Mesenchymal stem cell (in vitro differentiated cells and primary cell): ENCODE data around the gene SPIN4.

Experiments
- DNase-seq: peaks from one replicate; pipeline ENCODE4 v3.0.0-alpha.2; 2013
- H2AFZ ChIP-seq: one replicate; pipeline ENCODE4 v1.6.1; 2013; ENCODE audit warnings: low read depth, mild to moderate bottlenecking, control low read depth, inconsistent platforms, low read length, moderate library complexity
- H2AK5ac ChIP-seq: 2 replicates; pipeline ENCODE4 v1.6.1; 2013; ENCODE audit warnings: low read length, moderate library complexity, mild to moderate bottlenecking, inconsistent platforms; ENCODE audit not compliant: severe bottlenecking
- H2BK120ac ChIP-seq: one replicate; pipeline ENCODE4 v1.6.1; 2013; ENCODE audit warnings: low read depth, mild to moderate bottlenecking, inconsistent platforms, low read length, moderate library complexity
- H2BK12ac ChIP-seq, 2 experiments: one replicate each; pipeline ENCODE4 v1.6.1; 2013; ENCODE audit warnings: inconsistent platforms in 2 of 2, low read length in 2 of 2, mild to moderate bottlenecking in 2 of 2, moderate library complexity in 2 of 2, control low read depth in 1 of 2
- H2BK15ac ChIP-seq: one replicate; pipeline ENCODE4 v1.6.1; 2013; ENCODE audit warnings: mild to moderate bottlenecking, low read depth, inconsistent platforms; ENCODE audit not compliant: poor library complexity, severe bottlenecking
- H2BK5ac ChIP-seq: 2 replicates; pipeline ENCODE4 v1.6.1; 2013; ENCODE audit warnings: low read depth, mild to moderate bottlenecking, low read length, control low read depth, inconsistent platforms; ENCODE audit not compliant: poor library complexity, severe bottlenecking
- H3K14ac ChIP-seq, 2 experiments: one replicate each; pipeline ENCODE4 v1.6.1; 2013; ENCODE audit warnings: inconsistent platforms in 2 of 2, low read length in 2 of 2, control low read depth in 1 of 2, mild to moderate bottlenecking in 1 of 2, moderate library complexity in 1 of 2
- H3K18ac ChIP-seq, 2 experiments: one replicate each; pipeline ENCODE4 v1.6.1; 2013; ENCODE audit warnings: inconsistent platforms in 2 of 2, low read length in 2 of 2, control low read depth in 1 of 2, low read depth in 1 of 2, mild to moderate bottlenecking in 1 of 2
- H3K23ac ChIP-seq, 2 experiments: one replicate each; pipeline ENCODE4 v1.6.1; 2013; ENCODE audit warnings: inconsistent platforms in 2 of 2, low read length in 2 of 2, mild to moderate bottlenecking in 2 of 2, moderate library complexity in 2 of 2, control low read depth in 1 of 2
- H3K27ac ChIP-seq: 2 replicates; pipeline ENCODE4 v1.5.1; 2013; ENCODE audit warnings: mild to moderate bottlenecking, moderate library complexity, low read length, control low read depth, inconsistent platforms; ENCODE audit not compliant: poor library complexity, severe bottlenecking
- H3K27me3 ChIP-seq, 2 experiments: 2 replicates each; pipeline versions ENCODE4 v1.6.1 to v1.7.0; 2013; ENCODE audit warnings: low read length in 2 of 2, mild to moderate bottlenecking in 2 of 2, moderate library complexity in 2 of 2, control low read depth in 1 of 2, inconsistent platforms in 1 of 2; ENCODE audit not compliant: control insufficient read depth in 1 of 2, insufficient read depth in 1 of 2
- H3K36me3 ChIP-seq, 2 experiments: 2 replicates each; pipeline versions ENCODE4 v1.6.1 to v1.7.0; 2013; ENCODE audit warnings: low read length in 2 of 2, control low read depth in 1 of 2, inconsistent platforms in 1 of 2, low read depth in 1 of 2, mild to moderate bottlenecking in 1 of 2; ENCODE audit not compliant: insufficient read depth in 2 of 2, control insufficient read depth in 1 of 2
- H3K4ac ChIP-seq, 2 experiments: one replicate each; pipeline ENCODE4 v1.6.1; 2013; ENCODE audit warnings: inconsistent platforms in 2 of 2, low read length in 2 of 2, mild to moderate bottlenecking in 2 of 2, moderate library complexity in 2 of 2, control low read depth in 1 of 2, low read depth in 1 of 2
- H3K4me1 ChIP-seq: 2 replicates; pipeline ENCODE4 v1.6.1; 2013; ENCODE audit warnings: low read depth, low read length, control low read depth; ENCODE audit not compliant: control insufficient read depth, insufficient read depth
- H3K4me2 ChIP-seq: 2 replicates; pipeline ENCODE4 v1.6.1; 2013; ENCODE audit warnings: low read length, mild to moderate bottlenecking, inconsistent platforms; ENCODE audit not compliant: poor library complexity, severe bottlenecking
- H3K4me3 ChIP-seq, 2 experiments: 2 replicates each; pipeline versions ENCODE4 v1.5.1 to v1.7.0; 2013; ENCODE audit warnings: low read length in 2 of 2, mild to moderate bottlenecking in 2 of 2, control low read depth in 1 of 2, low read depth in 1 of 2; ENCODE audit not compliant: insufficient read depth in 1 of 2
- H3K79me1 ChIP-seq: replicated peaks from 2 replicates; pipeline ENCODE4 v1.6.1; 2013; ENCODE audit warnings: mild to moderate bottlenecking, control low read depth, low read length, inconsistent platforms; ENCODE audit not compliant: poor library complexity, severe bottlenecking
- H3K9ac ChIP-seq: 2 replicates; pipeline ENCODE4 v1.7.0; 2013; ENCODE audit warnings: mild to moderate bottlenecking, low read length, moderate library complexity
- H3K9me3 ChIP-seq: 2 replicates; pipeline ENCODE4 v1.7.0; 2013; ENCODE audit warnings: mild to moderate bottlenecking, low read length; ENCODE audit not compliant: control insufficient read depth
- H4K8ac ChIP-seq: one replicate; pipeline ENCODE4 v1.6.1; 2013; ENCODE audit warnings: inconsistent platforms, mild to moderate bottlenecking, low read length, moderate library complexity
- H4K91ac ChIP-seq: one replicate; pipeline ENCODE4 v1.6.1; 2013; ENCODE audit warnings: mild to moderate bottlenecking, low read length, inconsistent platforms
- WGBS: methylation state at CpG from one replicate; pipeline ENCODE4 v1.1.7; 2013; ENCODE audit warnings: mixed read lengths; 5-methylcytosine and 5-hydroxymethylcytosine counted together

The SPIN4 gene

DNA sequence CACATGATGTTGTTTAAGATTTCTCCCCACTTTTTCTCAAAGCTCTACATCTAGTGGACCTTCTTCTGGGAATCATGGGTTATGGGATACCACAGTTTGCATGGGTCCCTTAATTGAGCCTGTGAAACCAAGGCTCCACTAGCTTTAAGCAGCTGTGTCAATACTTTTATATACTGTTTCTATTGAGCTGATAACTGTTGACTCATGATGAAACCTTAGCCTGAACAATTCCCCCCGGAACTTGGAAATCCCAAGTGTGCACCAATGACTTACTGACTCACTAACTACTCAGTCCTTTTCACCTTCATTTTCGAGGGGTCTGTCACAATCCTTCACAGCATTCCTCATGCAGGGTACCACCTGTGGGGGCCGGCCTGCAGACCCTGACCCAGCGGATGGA is 12.7 kb upstream of the SPIN4 start:
- H3K4ac ChIP-seq, result no peak overlapping the region
- H2BK5ac ChIP-seq, result no peak overlapping the region
- H3K14ac ChIP-seq, result no peak overlapping the region
- no peak overlapping the region for H2BK15ac ChIP-seq
- 82% methylated on average over 4 of the region's 4 CpGs for WGBS
- no peak overlapping the region for H3K23ac ChIP-seq
- no peak overlapping the region for H3K9ac ChIP-seq
- no peak overlapping the region for H2BK12ac ChIP-seq
- no peaks in the 10 kb centered on the region for H3K36me3 ChIP-seq
- no peak overlapping the region for H3K4me3 ChIP-seq
- no peak overlapping the region for H3K27ac ChIP-seq
- no peak overlapping the region for H2AK5ac ChIP-seq
- H3K27me3 ChIP-seq, result no peaks in the 10 kb centered on the region
- no peak overlapping the region for H2AFZ ChIP-seq
- H4K91ac ChIP-seq, result no peak overlapping the region
- H3K18ac ChIP-seq, result no peak overlapping the region
- no peak overlapping the region for H2BK120ac ChIP-seq
- H3K4me1 ChIP-seq, result no peaks in the 10 kb centered on the region
- H3K79me1 ChIP-seq, result no peaks in the 10 kb centered on the region
- H3K4me2 ChIP-seq, result no peak overlapping the region
- H4K8ac ChIP-seq, result no peak overlapping the region
- no peak for DNase-seq
- peaks cover 29% of the 10 kb centered on the region for H3K9me3 ChIP-seq

GRCh38 chrX:63361494-63361893 is 10.4 kb upstream of the SPIN4 start:
- peaks cover 22% of the 10 kb centered on the region for H3K9me3 ChIP-seq
- no peak overlapping the region for H2AK5ac ChIP-seq
- H3K4me2 ChIP-seq, result no peak overlapping the region
- no peaks in the 10 kb centered on the region for H3K36me3 ChIP-seq
- H3K23ac ChIP-seq, result no peak overlapping the region
- H4K91ac ChIP-seq, result no peak overlapping the region
- H2BK12ac ChIP-seq, result no peak overlapping the region
- no peak overlapping the region for H2AFZ ChIP-seq
- no peak overlapping the region for H4K8ac ChIP-seq
- H3K79me1 ChIP-seq, result no peaks in the 10 kb centered on the region
- no peaks in the 10 kb centered on the region for H3K27me3 ChIP-seq
- H2BK120ac ChIP-seq, result no peak overlapping the region
- H3K9ac ChIP-seq, result no peak overlapping the region
- no peak overlapping the region for H3K27ac ChIP-seq
- H3K4me3 ChIP-seq, result no peak overlapping the region
- H3K14ac ChIP-seq, result no peak overlapping the region
- H2BK5ac ChIP-seq, result no peak overlapping the region
- H2BK15ac ChIP-seq, result no peak overlapping the region
- no peak for DNase-seq
- no peak overlapping the region for H3K18ac ChIP-seq
- no peaks in the 10 kb centered on the region for H3K4me1 ChIP-seq
- WGBS, result 25% methylated on average over 1 of the region's 2 CpGs
- H3K4ac ChIP-seq, result no peak overlapping the region

GRCh38 chrX:63354484-63354883 is 3.4 kb upstream of the SPIN4 start:
- Histone ChIP-seq H3K79me1 (peaks cover 2% of the 10 kb centered on the region), H3K9me3 (no peaks in the 10 kb centered on the region), H3K4ac (no peak overlapping the region), H3K23ac (no peak overlapping the region), H2AK5ac (no peak overlapping the region), H3K18ac (no peak overlapping the region), H2AFZ (no peak overlapping the region), H4K8ac (no peak overlapping the region), H3K36me3 (no peaks in the 10 kb centered on the region), H3K4me3 (no peak overlapping the region), H2BK120ac (no peak overlapping the region), H3K27me3 (no peaks in the 10 kb centered on the region), H3K4me1 (no peaks in the 10 kb centered on the region), H3K27ac (no peak overlapping the region), H3K4me2 (no peak overlapping the region), H2BK15ac (no peak overlapping the region), H3K9ac (no peak overlapping the region), H3K14ac (no peak overlapping the region), H4K91ac (no peak overlapping the region), H2BK12ac (no peak overlapping the region), H2BK5ac (no peak overlapping the region)
- no peak for DNase-seq

- Histone ChIP-seq H4K8ac (peak overlapping the region; percentile 13), H3K27ac (peak overlapping the region; percentile 53), H3K9ac (peak overlapping the region; percentile 82), H2BK5ac (no peak overlapping the region), H3K14ac (peak overlapping the region in 1 of 2 experiments; percentile 95), H3K23ac (no peak overlapping the region), H3K4ac (peak overlapping the region in 1 of 2 experiments; percentile 2), H2BK15ac (no peak overlapping the region), H2AFZ (no peak overlapping the region), H3K18ac (no peak overlapping the region), H3K4me3 (peak overlapping the region; percentile 81 to 83), H2AK5ac (no peak overlapping the region), H4K91ac (no peak overlapping the region), H2BK12ac (no peak overlapping the region), H3K4me2 (peak overlapping the region; percentile 91), H2BK120ac (no peak overlapping the region), H3K9me3 (no peaks in the 10 kb centered on the region), H3K36me3 (no peaks in the 10 kb centered on the region), H3K79me1 (peaks cover 2% of the 10 kb centered on the region), H3K27me3 (no peaks in the 10 kb centered on the region), H3K4me1 (no peaks in the 10 kb centered on the region)
- peak; percentile 34 for DNase-seq
- 0% methylated on average over 13 of the region's 20 CpGs for WGBS
Observed at GRCh38 chrX:63350465-63350877, 661 bp downstream of the SPIN4 start.
